ENCODE results near the gene BGLAP.

GRCh38 chr1:156220226-156220625 lies 21.8 kb upstream of the BGLAP start:
- TF ChIP-seq CTCF (IDR thresholded peaks at IDR 0.05) (no peak), POLR2A (IDR thresholded peaks at IDR 0.05) (no peak)

Data from uterus (tissue), 2 donors.